ENCODE data around the gene MRPS15. TPM values are rescaled to one million over a fixed set of nuclear protein-coding genes. Genes with fewer than 3 reads are reported as not detected.
"Not testable (repeated sequence)": the region's sequence is repeated elsewhere in the genome, so short reads cannot be mapped to it uniquely, and the experiment has no call there.

Gene MRPS15
- total RNA-seq, 1 donor from 2014 or later, result 101 TPM

- intact Hi-C loops (cut with micrococcal nuclease), result no loop called here
These were observed 19.9 kb upstream of the MRPS15 start for GRCh38 chr1:36484099-36484498.

- intact Hi-C loops (cut with micrococcal nuclease), result no loop called here
These were observed 18.7 kb upstream of the MRPS15 start, which contains the start of gene CSF3R for GRCh38 chr1:36482724-36483388. Gene CSF3R, minus strand, starts transcription at chr1:36482913. Its CDS starts 3,417 bp downstream, at chr1:36479496.

- intact Hi-C loops (cut with micrococcal nuclease), result no loop called here
These were observed 17.9 kb upstream of the MRPS15 start for GRCh38 chr1:36481771-36482723.

GRCh38 chr1:36481091-36481490 lies 16.9 kb upstream of the MRPS15 start:
- intact Hi-C loops (cut with micrococcal nuclease), result no loop called here

- intact Hi-C loops (cut with micrococcal nuclease), result no loop called here
These were observed 16.0 kb upstream of the MRPS15 start for GRCh38 chr1:36480161-36480560.

GRCh38 chr1:36479505-36480051 lies 15.4 kb upstream of the MRPS15 start:
- intact Hi-C loops (cut with micrococcal nuclease), result no loop called here

- intact Hi-C loops (cut with micrococcal nuclease), result not testable (repeated sequence)
These were observed 13.4 kb upstream of the MRPS15 start for GRCh38 chr1:36477615-36478014.

GRCh38 chr1:36476945-36477344 lies 12.8 kb upstream of the MRPS15 start:
- intact Hi-C loops (cut with micrococcal nuclease), result no loop called here

GRCh38 chr1:36475910-36476604 lies 11.9 kb upstream of the MRPS15 start:
- intact Hi-C loops (cut with micrococcal nuclease), result no loop called here

GRCh38 chr1:36475341-36475740 lies 11.2 kb upstream of the MRPS15 start:
- intact Hi-C loops (cut with micrococcal nuclease), result no loop called here

GRCh38 chr1:36472656-36473055 lies 8.5 kb upstream of the MRPS15 start:
- intact Hi-C loops (cut with micrococcal nuclease), result no loop called here

- intact Hi-C loops (cut with micrococcal nuclease), result no loop called here
These were observed 7.9 kb upstream of the MRPS15 start for GRCh38 chr1:36471830-36472641.

GRCh38 chr1:36469163-36469562 lies 5.0 kb upstream of the MRPS15 start:
- intact Hi-C loops (cut with micrococcal nuclease), result no loop called here

- intact Hi-C loops (cut with micrococcal nuclease), result no loop called here
These were observed 3.7 kb upstream of the MRPS15 start for GRCh38 chr1:36467700-36468455.

- intact Hi-C loops (cut with micrococcal nuclease), result no loop called here
These were observed 2.8 kb upstream of the MRPS15 start for GRCh38 chr1:36467027-36467410.

- intact Hi-C loops (cut with micrococcal nuclease), result no loop called here
These were observed 2.3 kb upstream of the MRPS15 start for GRCh38 chr1:36466370-36467026.

GRCh38 chr1:36465731-36466369 lies 1.7 kb upstream of the MRPS15 start:
- intact Hi-C loops (cut with micrococcal nuclease), result loop anchor here (2.0 kb wide), 1 partner anchor 79 kb away; no protein-coding TSS in a partner anchor

- intact Hi-C loops (cut with micrococcal nuclease), result loop anchor here (1.0 to 5.0 kb wide), 3 partner anchors 14 to 1228 kb away; partner anchors contain the start of genes CDCA8 and OSCP1
These were observed 615 bp upstream of the MRPS15 start for GRCh38 chr1:36464605-36465393.
